ENCODE data around the gene CCDC146.

- no peak for TF ChIP-seq POLR2A (IDR thresholded peaks at IDR 0.05)
- TF ChIP-seq CTCF (IDR thresholded peaks at IDR 0.05): peak; percentile 64 to 85 (median 75)
- TF ChIP-seq POLR2AphosphoS5 (IDR thresholded peaks at IDR 0.05): no peak
Measured at GRCh38 chr7:77331938-77332695, 209.7 kb downstream of the CCDC146 start.

Measured in upper lobe of left lung (tissue), 4 donors.